ENCODE data around the gene CDK18.

- TF ChIP-seq EZH2 (IDR thresholded peaks at IDR 0.05; ENCODE audit: insufficient read depth, poor library complexity, severe bottlenecking): no peak
- no peak for TF ChIP-seq EZH2phosphoT487 (IDR thresholded peaks at IDR 0.05; ENCODE audit: insufficient read depth, low read depth)
Measured at GRCh38 chr1:205476648-205477047, 27.8 kb upstream of the CDK18 start.

Data from GM23248 (cell line).